ENCODE data around the gene LAMC1. TPM values are rescaled to one million over a fixed set of nuclear protein-coding genes. Genes with fewer than 3 reads are reported as not detected.

The LAMC1 gene
- total and polyA plus RNA-seq, 2 experiments from 2014 or later = 18.4 to 116 TPM

DNA sequence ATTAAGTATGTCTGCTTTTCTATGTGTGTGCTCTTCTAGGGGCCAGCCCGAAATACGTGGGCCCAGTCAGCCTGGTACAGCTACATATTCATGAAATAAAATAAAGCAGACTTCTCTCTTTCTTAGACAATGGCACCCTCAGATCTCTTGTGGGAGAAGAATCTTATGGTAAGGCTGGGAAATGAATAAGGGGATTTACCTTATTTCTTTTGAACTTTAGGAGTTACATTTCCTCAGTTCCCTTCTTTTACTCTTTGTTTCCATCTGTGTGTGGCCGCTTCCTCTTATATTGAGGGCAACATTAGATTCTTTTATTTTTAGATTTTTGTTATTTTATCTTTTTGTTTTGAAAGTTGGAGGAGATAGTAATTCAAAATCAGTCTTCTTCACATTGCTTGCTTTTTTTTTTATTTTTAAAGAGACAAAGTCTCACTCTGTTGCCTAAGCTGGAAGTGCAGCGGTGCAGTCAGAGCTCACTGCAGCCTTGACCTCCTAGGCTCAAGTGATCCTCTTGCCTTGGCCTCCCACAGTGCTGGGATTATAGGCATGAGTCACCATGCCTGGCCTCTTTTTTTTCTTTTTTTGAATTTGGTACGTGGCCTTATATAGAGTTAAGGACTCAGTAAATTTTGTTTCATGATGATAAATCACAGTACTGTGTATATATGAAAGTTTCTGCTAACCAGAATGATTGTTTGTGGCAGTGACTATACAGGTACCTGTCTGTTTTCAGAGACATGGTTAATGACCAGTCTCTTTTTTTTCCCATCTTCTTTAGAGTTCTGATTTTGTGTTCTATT is 9.1 kb downstream of the LAMC1 start (continued):
- TF ChIP-seq, protein P1, sequence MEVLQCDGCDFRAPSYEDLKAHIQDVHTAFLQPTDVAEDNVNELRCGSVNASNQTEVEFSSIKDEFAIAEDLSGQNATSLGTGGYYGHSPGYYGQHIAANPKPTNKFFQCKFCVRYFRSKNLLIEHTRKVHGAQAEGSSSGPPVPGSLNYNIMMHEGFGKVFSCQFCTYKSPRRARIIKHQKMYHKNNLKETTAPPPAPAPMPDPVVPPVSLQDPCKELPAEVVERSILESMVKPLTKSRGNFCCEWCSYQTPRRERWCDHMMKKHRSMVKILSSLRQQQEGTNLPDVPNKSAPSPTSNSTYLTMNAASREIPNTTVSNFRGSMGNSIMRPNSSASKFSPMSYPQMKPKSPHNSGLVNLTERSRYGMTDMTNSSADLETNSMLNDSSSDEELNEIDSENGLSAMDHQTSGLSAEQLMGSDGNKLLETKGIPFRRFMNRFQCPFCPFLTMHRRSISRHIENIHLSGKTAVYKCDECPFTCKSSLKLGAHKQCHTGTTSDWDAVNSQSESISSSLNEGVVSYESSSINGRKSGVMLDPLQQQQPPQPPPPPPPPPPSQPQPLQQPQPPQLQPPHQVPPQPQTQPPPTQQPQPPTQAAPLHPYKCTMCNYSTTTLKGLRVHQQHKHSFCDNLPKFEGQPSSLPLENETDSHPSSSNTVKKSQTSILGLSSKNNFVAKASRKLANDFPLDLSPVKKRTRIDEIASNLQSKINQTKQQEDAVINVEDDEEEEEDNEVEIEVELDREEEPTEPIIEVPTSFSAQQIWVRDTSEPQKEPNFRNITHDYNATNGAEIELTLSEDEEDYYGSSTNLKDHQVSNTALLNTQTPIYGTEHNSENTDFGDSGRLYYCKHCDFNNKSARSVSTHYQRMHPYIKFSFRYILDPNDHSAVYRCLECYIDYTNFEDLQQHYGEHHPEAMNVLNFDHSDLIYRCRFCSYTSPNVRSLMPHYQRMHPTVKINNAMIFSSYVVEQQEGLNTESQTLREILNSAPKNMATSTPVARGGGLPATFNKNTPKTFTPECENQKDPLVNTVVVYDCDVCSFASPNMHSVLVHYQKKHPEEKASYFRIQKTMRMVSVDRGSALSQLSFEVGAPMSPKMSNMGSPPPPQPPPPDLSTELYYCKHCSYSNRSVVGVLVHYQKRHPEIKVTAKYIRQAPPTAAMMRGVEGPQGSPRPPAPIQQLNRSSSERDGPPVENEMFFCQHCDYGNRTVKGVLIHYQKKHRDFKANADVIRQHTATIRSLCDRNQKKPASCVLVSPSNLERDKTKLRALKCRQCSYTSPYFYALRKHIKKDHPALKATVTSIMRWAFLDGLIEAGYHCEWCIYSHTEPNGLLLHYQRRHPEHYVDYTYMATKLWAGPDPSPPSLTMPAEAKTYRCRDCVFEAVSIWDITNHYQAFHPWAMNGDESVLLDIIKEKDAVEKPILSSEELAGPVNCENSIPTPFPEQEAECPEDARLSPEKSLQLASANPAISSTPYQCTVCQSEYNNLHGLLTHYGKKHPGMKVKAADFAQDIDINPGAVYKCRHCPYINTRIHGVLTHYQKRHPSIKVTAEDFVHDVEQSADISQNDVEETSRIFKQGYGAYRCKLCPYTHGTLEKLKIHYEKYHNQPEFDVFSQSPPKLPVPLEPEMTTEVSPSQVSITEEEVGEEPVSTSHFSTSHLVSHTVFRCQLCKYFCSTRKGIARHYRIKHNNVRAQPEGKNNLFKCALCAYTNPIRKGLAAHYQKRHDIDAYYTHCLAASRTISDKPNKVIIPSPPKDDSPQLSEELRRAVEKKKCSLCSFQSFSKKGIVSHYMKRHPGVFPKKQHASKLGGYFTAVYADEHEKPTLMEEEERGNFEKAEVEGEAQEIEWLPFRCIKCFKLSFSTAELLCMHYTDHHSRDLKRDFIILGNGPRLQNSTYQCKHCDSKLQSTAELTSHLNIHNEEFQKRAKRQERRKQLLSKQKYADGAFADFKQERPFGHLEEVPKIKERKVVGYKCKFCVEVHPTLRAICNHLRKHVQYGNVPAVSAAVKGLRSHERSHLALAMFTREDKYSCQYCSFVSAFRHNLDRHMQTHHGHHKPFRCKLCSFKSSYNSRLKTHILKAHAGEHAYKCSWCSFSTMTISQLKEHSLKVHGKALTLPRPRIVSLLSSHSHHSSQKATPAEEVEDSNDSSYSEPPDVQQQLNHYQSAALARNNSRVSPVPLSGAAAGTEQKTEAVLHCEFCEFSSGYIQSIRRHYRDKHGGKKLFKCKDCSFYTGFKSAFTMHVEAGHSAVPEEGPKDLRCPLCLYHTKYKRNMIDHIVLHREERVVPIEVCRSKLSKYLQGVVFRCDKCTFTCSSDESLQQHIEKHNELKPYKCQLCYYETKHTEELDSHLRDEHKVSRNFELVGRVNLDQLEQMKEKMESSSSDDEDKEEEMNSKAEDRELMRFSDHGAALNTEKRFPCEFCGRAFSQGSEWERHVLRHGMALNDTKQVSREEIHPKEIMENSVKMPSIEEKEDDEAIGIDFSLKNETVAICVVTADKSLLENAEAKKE (CRISPR knock-in tag; IDR thresholded peaks at IDR 0.05) = no peak

DNA sequence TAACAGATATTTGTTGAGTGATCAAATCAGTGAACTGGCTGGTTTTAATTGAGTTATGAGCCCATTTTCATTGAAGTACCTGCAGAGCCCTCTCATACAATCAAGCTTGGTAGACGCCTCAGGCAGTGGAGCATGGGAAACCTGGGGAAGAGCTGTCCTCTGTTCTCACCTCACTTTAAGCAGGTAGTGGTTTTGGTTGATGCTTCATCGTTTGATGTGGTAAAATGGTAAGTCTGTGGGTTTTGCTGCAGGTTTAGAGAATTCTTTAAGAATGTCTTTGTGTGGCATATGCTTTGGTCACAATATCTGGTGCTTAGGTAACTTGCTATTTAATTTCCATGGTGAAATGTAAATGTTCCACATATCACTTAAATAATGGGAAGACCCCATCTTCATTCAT is 10.0 kb downstream of the LAMC1 start:
- Mint-ChIP-seq H3K27me3 (ENCODE audit: insufficient read depth, low read depth, poor library complexity) (peaks cover 5% of the 10 kb centered on the region), H3K36me3 (ENCODE audit: low read depth) (no peaks in the 10 kb centered on the region; the same call in 2 of the 3 replicates), H3K27ac (no peak overlapping the region), H3K4me3 (no peak overlapping the region), H3K4me1 (peaks cover 52% of the 10 kb centered on the region), H3K9me3 (no peaks in the 10 kb centered on the region)
- ATAC-seq = no peak
- no peak overlapping the region for H3K4me2 ChIP-seq
- DNase-seq (ENCODE audit: low spot score) = no peak
- no peak overlapping the region for H3K27ac ChIP-seq (ENCODE audit: low read depth)
- peaks cover 65% of the 10 kb centered on the region for H3K79me2 ChIP-seq (replicated peaks; ENCODE audit: insufficient read depth)
- H3K27me3 ChIP-seq (ENCODE audit: insufficient read depth) = peaks cover 5% of the 10 kb centered on the region; the same call in 1 of the 2 replicates
- H3K4me1 ChIP-seq (ENCODE audit: insufficient read depth) = peaks cover 14% of the 10 kb centered on the region
- no peaks in the 10 kb centered on the region for H3K36me3 ChIP-seq (ENCODE audit: insufficient read depth)
- no peak overlapping the region for H2AFZ ChIP-seq
- TF ChIP-seq NANOG (IDR thresholded peaks at IDR 0.05; ENCODE audit: borderline replicate concordance) (no peak), CREB1 (CRISPR knock-in tag; IDR thresholded peaks at IDR 0.05; ENCODE audit: low read depth) (no peak), ZNF331 (CRISPR knock-in tag; IDR thresholded peaks at IDR 0.05; ENCODE audit: low read depth) (no peak)
- TF ChIP-seq, protein P2, sequence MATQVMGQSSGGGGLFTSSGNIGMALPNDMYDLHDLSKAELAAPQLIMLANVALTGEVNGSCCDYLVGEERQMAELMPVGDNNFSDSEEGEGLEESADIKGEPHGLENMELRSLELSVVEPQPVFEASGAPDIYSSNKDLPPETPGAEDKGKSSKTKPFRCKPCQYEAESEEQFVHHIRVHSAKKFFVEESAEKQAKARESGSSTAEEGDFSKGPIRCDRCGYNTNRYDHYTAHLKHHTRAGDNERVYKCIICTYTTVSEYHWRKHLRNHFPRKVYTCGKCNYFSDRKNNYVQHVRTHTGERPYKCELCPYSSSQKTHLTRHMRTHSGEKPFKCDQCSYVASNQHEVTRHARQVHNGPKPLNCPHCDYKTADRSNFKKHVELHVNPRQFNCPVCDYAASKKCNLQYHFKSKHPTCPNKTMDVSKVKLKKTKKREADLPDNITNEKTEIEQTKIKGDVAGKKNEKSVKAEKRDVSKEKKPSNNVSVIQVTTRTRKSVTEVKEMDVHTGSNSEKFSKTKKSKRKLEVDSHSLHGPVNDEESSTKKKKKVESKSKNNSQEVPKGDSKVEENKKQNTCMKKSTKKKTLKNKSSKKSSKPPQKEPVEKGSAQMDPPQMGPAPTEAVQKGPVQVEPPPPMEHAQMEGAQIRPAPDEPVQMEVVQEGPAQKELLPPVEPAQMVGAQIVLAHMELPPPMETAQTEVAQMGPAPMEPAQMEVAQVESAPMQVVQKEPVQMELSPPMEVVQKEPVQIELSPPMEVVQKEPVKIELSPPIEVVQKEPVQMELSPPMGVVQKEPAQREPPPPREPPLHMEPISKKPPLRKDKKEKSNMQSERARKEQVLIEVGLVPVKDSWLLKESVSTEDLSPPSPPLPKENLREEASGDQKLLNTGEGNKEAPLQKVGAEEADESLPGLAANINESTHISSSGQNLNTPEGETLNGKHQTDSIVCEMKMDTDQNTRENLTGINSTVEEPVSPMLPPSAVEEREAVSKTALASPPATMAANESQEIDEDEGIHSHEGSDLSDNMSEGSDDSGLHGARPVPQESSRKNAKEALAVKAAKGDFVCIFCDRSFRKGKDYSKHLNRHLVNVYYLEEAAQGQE (IDR thresholded peaks at IDR 0.05; ENCODE audit: unreplicated experiment) = no peak
- no peaks in the 10 kb centered on the region for H3K9me2 ChIP-seq (ENCODE audit: insufficient read depth)
- H3K4me3 ChIP-seq = no peak overlapping the region
- H3F3A ChIP-seq (replicated peaks; ENCODE audit: low read depth) = no peaks in the 10 kb centered on the region; the same call in 1 of the 2 replicates
- peaks cover 33% of the 10 kb centered on the region for H4K20me1 ChIP-seq (replicated peaks; ENCODE audit: insufficient read depth)

All from GM23338 (cell line).